ENCODE measurements around the gene FBXL16. TPM values are rescaled to one million over a fixed set of nuclear protein-coding genes. Genes with fewer than 3 reads are reported as not detected.
A peak's percentile ranks its signal among the peaks of the same experiment; 100 is the strongest.

Gene FBXL16
- total and polyA plus RNA-seq, 9 of the 15 experiments (the other 6 are each of a cell fraction or from before 2014, with no cell fraction given), result 0.21 to 8.2 (median 1.7) TPM

GRCh38 chr16:732332-732731, 26.7 kb upstream of the FBXL16 start:
- peaks cover 10 to 95% of the 10 kb centered on the region in 2 experiments for H3K4me1 ChIP-seq (replicated peaks in 1 of 2; ENCODE audit: control insufficient read depth in 2 of 2, insufficient read depth in 2 of 2, low read length in 2 of 2)
- H3K27me3 ChIP-seq (ENCODE audit: control insufficient read depth in 2 of 2, insufficient read depth in 2 of 2, low read length in 2 of 2), result no peaks in the 10 kb centered on the region
- no peaks in the 10 kb centered on the region; the same call in 1 of the 2 replicates for H4K20me1 ChIP-seq (replicated peaks; ENCODE audit: control insufficient read depth, insufficient read depth, low read length)
- no peak for TF ChIP-seq ELF4 (CRISPR knock-in tag; IDR thresholded peaks at IDR 0.05)
- no peak for TF ChIP-seq HINFP (tag; conservative IDR thresholded peaks at IDR 0.05; ENCODE audit: low read depth)
- no peak for TF ChIP-seq CLOCK (CRISPR knock-in tag; IDR thresholded peaks at IDR 0.05; ENCODE audit: borderline replicate concordance)
- TF ChIP-seq SP2 (IDR thresholded peaks at IDR 0.05; ENCODE audit: extremely low read depth, low read depth, low read length, poor library complexity, severe bottlenecking), result no peak
- no peak for TF ChIP-seq NFE2L1 (tag; IDR thresholded peaks at IDR 0.05; ENCODE audit: borderline replicate concordance, low read depth)
- TF ChIP-seq HEY1 (CRISPR knock-in tag; IDR thresholded peaks at IDR 0.05; ENCODE audit: borderline replicate concordance), result no peak
- TF ChIP-seq MAX (CRISPR knock-in tag; IDR thresholded peaks at IDR 0.05), result no peak
- TF ChIP-seq ZNF518B (CRISPR knock-in tag; IDR thresholded peaks at IDR 0.05), result no peak
- TF ChIP-seq MAFF (IDR thresholded peaks at IDR 0.05; ENCODE audit: low read length), result no peak
- TF ChIP-seq CCNT2 (IDR thresholded peaks at IDR 0.05; ENCODE audit: borderline replicate concordance, extremely low read depth, insufficient read length, low read depth, low read length), result no peak
- no peak overlapping the region for H3K27ac ChIP-seq (ENCODE audit: extremely low read depth, low read depth, low read length)
- intact Hi-C loops (cut with micrococcal nuclease) (no loop called here), in situ Hi-C loops (cut with MboI) (no loop called here)
- POLR2A ChIA-PET, result interaction anchor here (0.6 to 1.3 kb wide), 4 partner anchors 8 to 68 kb away, joined by 3 to 7 read pairs (median 4); partner anchors contain the start of genes CIAO3 and GNG13
- peaks cover 23% of the 10 kb centered on the region for H3K79me2 ChIP-seq (ENCODE audit: control insufficient read depth, insufficient read depth, low read length)
- 88% methylated on average over 9 of the region's 12 CpGs for WGBS (ENCODE audit: insufficient coverage, low coverage, missing lambda C conversion rate)
- H3K36me3 ChIP-seq (ENCODE audit: control insufficient read depth, insufficient read depth, low read length), result peaks cover 78% of the 10 kb centered on the region; the same call in 2 of the 3 replicates
- no peak overlapping the region for H3K4me2 ChIP-seq (ENCODE audit: insufficient read depth, low read length)
- H3K9me1 ChIP-seq (ENCODE audit: control insufficient read depth, insufficient read depth, low read length), result no peaks in the 10 kb centered on the region
- FAIRE-seq, result no peak
- no peaks in the 10 kb centered on the region for H3K9me3 ChIP-seq (replicated peaks; ENCODE audit: control insufficient read depth, insufficient read depth, low read depth, low read length)
- H3K4me3 ChIP-seq, result no peak overlapping the region
- 0 out of 4 replicates have a peak overlapping the region, but pooled peaks of 1 of the 2 experiments have one; percentile 40 for H3K9ac ChIP-seq (ENCODE audit: insufficient read depth in 1 of 2, low read depth in 2 of 2, low read length in 2 of 2)
- no peak for ATAC-seq
- BruUV-seq (replicated peaks), result no TSS peak
- no peak overlapping the region for H2AFZ ChIP-seq (ENCODE audit: low read depth, low read length)
- no peak for DNase-seq (ENCODE audit: extremely low read depth in 1 of 4, low spot score in 3 of 4)
- CTCF ChIA-PET (ENCODE audit: low intra/inter-chr PET ratio), result no interaction called here

All from K562 (cell line).